ENCODE data around the gene FOXP1. TPM values are rescaled to one million over a fixed set of nuclear protein-coding genes. Genes with fewer than 3 reads are reported as not detected.

The FOXP1 gene
- total and polyA plus RNA-seq, 4 donors, result 4.9 to 35.4 (median 32.0) TPM

- WGBS, result 47% methylated on average over 2 of the region's 2 CpGs
- H3K4me1 ChIP-seq (ENCODE audit: control insufficient read depth in 4 of 4, insufficient read depth in 4 of 4, low read length in 3 of 4), result no peaks in the 10 kb centered on the region
- DNase-seq (ENCODE audit: low spot score), result no peak
- H3K9ac ChIP-seq (ENCODE audit: low read depth in 1 of 2, low read length in 2 of 2), result no peak overlapping the region
- no peaks in the 10 kb centered on the region for H3K9me3 ChIP-seq (ENCODE audit: control insufficient read depth in 4 of 4, low read length in 3 of 4)
- no peaks in the 10 kb centered on the region for H3K27me3 ChIP-seq (ENCODE audit: control insufficient read depth in 4 of 4, insufficient read depth in 4 of 4, low read length in 3 of 4)
- H3K27ac ChIP-seq (ENCODE audit: low read depth in 1 of 2, low read length in 2 of 2), result no peak overlapping the region
- H3K4me3 ChIP-seq (ENCODE audit: low read depth in 1 of 3, low read length in 3 of 3), result no peak overlapping the region
- H3K36me3 ChIP-seq (ENCODE audit: control insufficient read depth in 4 of 4, insufficient read depth in 3 of 4, low read depth in 1 of 4, low read length in 3 of 4), result no peaks in the 10 kb centered on the region
- TF ChIP-seq TAF1 (conservative IDR thresholded peaks at IDR 0.05) (no peak), SP1 (IDR thresholded peaks at IDR 0.05) (peak; percentile 8), EGR1 (IDR thresholded peaks at IDR 0.05; ENCODE audit: low read depth in 2 of 2) (no peak)
Observed at GRCh38 chr3:71629711-71630110, 46.2 kb upstream of the FOXP1 start.

GRCh38 chr3:71629289-71629688, 45.8 kb upstream of the FOXP1 start:
- no peaks in the 10 kb centered on the region for H3K27me3 ChIP-seq (ENCODE audit: control insufficient read depth in 4 of 4, insufficient read depth in 4 of 4, low read length in 3 of 4)
- no peak overlapping the region for H3K4me3 ChIP-seq (ENCODE audit: low read depth in 1 of 3, low read length in 3 of 3)
- H3K9me3 ChIP-seq (ENCODE audit: control insufficient read depth in 4 of 4, low read length in 3 of 4), result no peaks in the 10 kb centered on the region
- no peak for DNase-seq (ENCODE audit: low spot score)
- H3K9ac ChIP-seq (ENCODE audit: low read depth in 1 of 2, low read length in 2 of 2), result no peak overlapping the region
- H3K36me3 ChIP-seq (ENCODE audit: control insufficient read depth in 4 of 4, insufficient read depth in 3 of 4, low read depth in 1 of 4, low read length in 3 of 4), result no peaks in the 10 kb centered on the region
- TF ChIP-seq CTCF (IDR thresholded peaks at IDR 0.05; ENCODE audit: low read depth, low read length, missing input control) (no peak), RXRA (IDR thresholded peaks at IDR 0.05) (peak; percentile 40 to 52)
- H3K27ac ChIP-seq (ENCODE audit: low read depth in 1 of 2, low read length in 2 of 2), result no peak overlapping the region
- no peaks in the 10 kb centered on the region for H3K4me1 ChIP-seq (ENCODE audit: control insufficient read depth in 4 of 4, insufficient read depth in 4 of 4, low read length in 3 of 4)
- 57% methylated on average over 8 of the region's 8 CpGs for WGBS

GRCh38 chr3:71628522-71628921, 45.0 kb upstream of the FOXP1 start:
- no peaks in the 10 kb centered on the region for H3K36me3 ChIP-seq (ENCODE audit: control insufficient read depth in 4 of 4, insufficient read depth in 3 of 4, low read depth in 1 of 4, low read length in 3 of 4)
- H3K27me3 ChIP-seq (ENCODE audit: control insufficient read depth in 4 of 4, insufficient read depth in 4 of 4, low read length in 3 of 4), result no peaks in the 10 kb centered on the region
- H3K27ac ChIP-seq (ENCODE audit: low read depth in 1 of 2, low read length in 2 of 2), result no peak overlapping the region
- no peak overlapping the region for H3K4me3 ChIP-seq (ENCODE audit: low read depth in 1 of 3, low read length in 3 of 3)
- no peak for DNase-seq (ENCODE audit: low spot score)
- H3K4me1 ChIP-seq (ENCODE audit: control insufficient read depth in 4 of 4, insufficient read depth in 4 of 4, low read length in 3 of 4), result no peaks in the 10 kb centered on the region
- no peak for TF ChIP-seq RAD21 (IDR thresholded peaks at IDR 0.05)
- no peak for TF ChIP-seq FOXA1 (IDR thresholded peaks at IDR 0.05)
- no peak for TF ChIP-seq REST (IDR thresholded peaks at IDR 0.05)
- TF ChIP-seq TAF1 (conservative IDR thresholded peaks at IDR 0.05), result no peak
- no peak overlapping the region for H3K9ac ChIP-seq (ENCODE audit: low read depth in 1 of 2, low read length in 2 of 2)
- 84% methylated on average over 6 of the region's 6 CpGs for WGBS
- no peaks in the 10 kb centered on the region for H3K9me3 ChIP-seq (ENCODE audit: control insufficient read depth in 4 of 4, low read length in 3 of 4)

- no peak overlapping the region for H3K9ac ChIP-seq (ENCODE audit: low read depth in 1 of 2, low read length in 2 of 2)
Observed at GRCh38 chr3:71625676-71626075, 42.1 kb upstream of the FOXP1 start.

More at GRCh38 chr3:71625676-71626075, 42.1 kb upstream of the FOXP1 start:
- H3K36me3 ChIP-seq (ENCODE audit: control insufficient read depth in 4 of 4, insufficient read depth in 3 of 4, low read depth in 1 of 4, low read length in 3 of 4), result no peaks in the 10 kb centered on the region
- no peaks in the 10 kb centered on the region for H3K4me1 ChIP-seq (ENCODE audit: control insufficient read depth in 4 of 4, insufficient read depth in 4 of 4, low read length in 3 of 4)
- TF ChIP-seq RAD21 (IDR thresholded peaks at IDR 0.05), result no peak
- TF ChIP-seq FOXA2 (IDR thresholded peaks at IDR 0.05), result no peak
- TF ChIP-seq JUND (IDR thresholded peaks at IDR 0.05), result no peak
- no peak for DNase-seq (ENCODE audit: low spot score)
- H3K9me3 ChIP-seq (ENCODE audit: control insufficient read depth in 4 of 4, low read length in 3 of 4), result no peaks in the 10 kb centered on the region
- H3K27me3 ChIP-seq (ENCODE audit: control insufficient read depth in 4 of 4, insufficient read depth in 4 of 4, low read length in 3 of 4), result no peaks in the 10 kb centered on the region
- H3K4me3 ChIP-seq (ENCODE audit: low read depth in 1 of 3, low read length in 3 of 3), result no peak overlapping the region
- H3K27ac ChIP-seq (ENCODE audit: low read depth in 1 of 2, low read length in 2 of 2), result no peak overlapping the region
